ENCODE results near the gene TRABD2B. TPM values are rescaled to one million over a fixed set of nuclear protein-coding genes. Genes with fewer than 3 reads are reported as not detected.

The TRABD2B gene
- total RNA-seq, 1 experiment from 2014 or later, result 0.36 TPM

GRCh38 chr1:47813970-47814369 is 183.2 kb downstream of the TRABD2B start:
- H3K4me1 ChIP-seq, result no peaks in the 10 kb centered on the region
- no peak overlapping the region for H3K27ac Mint-ChIP-seq (ENCODE audit: unreplicated experiment)
- CTCF ChIA-PET, result no interaction called here
- TF ChIP-seq CTCF (IDR thresholded peaks at IDR 0.05; ENCODE audit: insufficient read depth in 1 of 2, low read depth in 1 of 2, low read length in 1 of 2, severe bottlenecking in 1 of 2, unreplicated experiment in 1 of 2), result no peak
- peaks cover 20% of the 10 kb centered on the region for H3K4me1 Mint-ChIP-seq (ENCODE audit: low read depth, unreplicated experiment)
- no peaks in the 10 kb centered on the region for H3K9me3 Mint-ChIP-seq (ENCODE audit: unreplicated experiment)
- H3K4me3 ChIP-seq (ENCODE audit: low read depth, low read length), result no peak overlapping the region
- H3K36me3 Mint-ChIP-seq (ENCODE audit: insufficient read depth, unreplicated experiment), result no peaks in the 10 kb centered on the region
- no TSS peak for BruUV-seq (replicated peaks)
- H3K9me3 ChIP-seq, result no peaks in the 10 kb centered on the region
- DNase-seq, result no peak
- H3K27me3 ChIP-seq (replicated peaks; ENCODE audit: control insufficient read depth, insufficient read depth, low read length), result no peaks in the 10 kb centered on the region
- no peak overlapping the region for H3K4me3 Mint-ChIP-seq (ENCODE audit: unreplicated experiment)
- POLR2A ChIA-PET, result no interaction called here
- no peaks in the 10 kb centered on the region for H3K27me3 Mint-ChIP-seq (ENCODE audit: insufficient read depth, unreplicated experiment)
- intact Hi-C loops (cut with micrococcal nuclease; ENCODE audit: unreplicated experiment), result no loop called here
- no peaks in the 10 kb centered on the region for H3K36me3 ChIP-seq (ENCODE audit: control insufficient read depth, insufficient read depth, low read length)

- ChIA-PET CTCF (no interaction called here), POLR2A (no interaction called here)
- Histone ChIP-seq H3K4me3 (ENCODE audit: low read depth, low read length) (no peak overlapping the region), H3K36me3 (ENCODE audit: control insufficient read depth, insufficient read depth, low read length) (no peaks in the 10 kb centered on the region), H3K9me3 (no peaks in the 10 kb centered on the region), H3K4me1 (no peaks in the 10 kb centered on the region), H3K27me3 (replicated peaks; ENCODE audit: control insufficient read depth, insufficient read depth, low read length) (no peaks in the 10 kb centered on the region)
- Mint-ChIP-seq H3K27me3 (ENCODE audit: insufficient read depth, unreplicated experiment) (no peaks in the 10 kb centered on the region), H3K27ac (ENCODE audit: unreplicated experiment) (no peak overlapping the region), H3K9me3 (ENCODE audit: unreplicated experiment) (no peaks in the 10 kb centered on the region), H3K4me1 (ENCODE audit: low read depth, unreplicated experiment) (peaks cover 20% of the 10 kb centered on the region), H3K36me3 (ENCODE audit: insufficient read depth, unreplicated experiment) (no peaks in the 10 kb centered on the region), H3K4me3 (ENCODE audit: unreplicated experiment) (no peak overlapping the region)
- BruUV-seq (replicated peaks), result no TSS peak
- TF ChIP-seq CTCF (IDR thresholded peaks at IDR 0.05; ENCODE audit: insufficient read depth in 1 of 2, low read depth in 1 of 2, low read length in 1 of 2, severe bottlenecking in 1 of 2, unreplicated experiment in 1 of 2), result no peak
- intact Hi-C loops (cut with micrococcal nuclease; ENCODE audit: unreplicated experiment), result no loop called here
- no peak for DNase-seq
These were observed 184.2 kb downstream of the TRABD2B start for GRCh38 chr1:47812904-47813514.

GRCh38 chr1:47810964-47811682 is 186.1 kb downstream of the TRABD2B start:
- Mint-ChIP-seq H3K27ac (ENCODE audit: unreplicated experiment) (peak overlapping the region; percentile 1), H3K27me3 (ENCODE audit: insufficient read depth, unreplicated experiment) (no peaks in the 10 kb centered on the region), H3K4me1 (ENCODE audit: low read depth, unreplicated experiment) (peaks cover 20% of the 10 kb centered on the region), H3K4me3 (ENCODE audit: unreplicated experiment) (no peak overlapping the region), H3K9me3 (ENCODE audit: unreplicated experiment) (no peaks in the 10 kb centered on the region), H3K36me3 (ENCODE audit: insufficient read depth, unreplicated experiment) (no peaks in the 10 kb centered on the region)
- CTCF ChIA-PET, result no interaction called here
- DNase-seq, result no peak
- Histone ChIP-seq H3K27me3 (replicated peaks; ENCODE audit: control insufficient read depth, insufficient read depth, low read length) (no peaks in the 10 kb centered on the region), H3K4me3 (ENCODE audit: low read depth, low read length) (no peak overlapping the region), H3K4me1 (no peaks in the 10 kb centered on the region), H3K36me3 (ENCODE audit: control insufficient read depth, insufficient read depth, low read length) (no peaks in the 10 kb centered on the region), H3K9me3 (no peaks in the 10 kb centered on the region)
- TF ChIP-seq CTCF (IDR thresholded peaks at IDR 0.05; ENCODE audit: insufficient read depth in 1 of 2, low read depth in 1 of 2, low read length in 1 of 2, severe bottlenecking in 1 of 2, unreplicated experiment in 1 of 2), result no peak
- intact Hi-C loops (cut with micrococcal nuclease; ENCODE audit: unreplicated experiment), result no loop called here
- no TSS peak for BruUV-seq (replicated peaks)
- POLR2A ChIA-PET, result no interaction called here
